ENCODE measurements around the gene GBX1. TPM values are rescaled to one million over a fixed set of nuclear protein-coding genes. Genes with fewer than 3 reads are reported as not detected.

GBX1 gene
- total RNA-seq, 1 experiment from 2014 or later = not detected

GRCh38 chr7:151173386-151174245, 6.1 kb upstream of the GBX1 start:
- Histone ChIP-seq H4K20me1 (ENCODE audit: insufficient read depth, low read depth, low read length) (no peaks in the 10 kb centered on the region), H2AFZ (ENCODE audit: low read length) (no peak overlapping the region), H3K27me3 (ENCODE audit: low read length) (no peaks in the 10 kb centered on the region), H3K4me3 (ENCODE audit: low read length) (no peak overlapping the region), H3K9me2 (replicated peaks; ENCODE audit: insufficient read depth, low read length) (no peaks in the 10 kb centered on the region), H3K4me1 (ENCODE audit: low read length) (no peaks in the 10 kb centered on the region), H3K27ac (ENCODE audit: low read length) (no peak overlapping the region), H3K36me3 (ENCODE audit: insufficient read depth, low read length) (no peaks in the 10 kb centered on the region), H3K4me2 (ENCODE audit: low read depth, low read length, poor library complexity, severe bottlenecking) (no peak overlapping the region), H3K9me3 (ENCODE audit: low read length) (no peaks in the 10 kb centered on the region), H3K79me2 (ENCODE audit: low read length) (no peaks in the 10 kb centered on the region), H3K9ac (ENCODE audit: low read length) (no peak overlapping the region)
- DNase-seq = no peak

DNA sequence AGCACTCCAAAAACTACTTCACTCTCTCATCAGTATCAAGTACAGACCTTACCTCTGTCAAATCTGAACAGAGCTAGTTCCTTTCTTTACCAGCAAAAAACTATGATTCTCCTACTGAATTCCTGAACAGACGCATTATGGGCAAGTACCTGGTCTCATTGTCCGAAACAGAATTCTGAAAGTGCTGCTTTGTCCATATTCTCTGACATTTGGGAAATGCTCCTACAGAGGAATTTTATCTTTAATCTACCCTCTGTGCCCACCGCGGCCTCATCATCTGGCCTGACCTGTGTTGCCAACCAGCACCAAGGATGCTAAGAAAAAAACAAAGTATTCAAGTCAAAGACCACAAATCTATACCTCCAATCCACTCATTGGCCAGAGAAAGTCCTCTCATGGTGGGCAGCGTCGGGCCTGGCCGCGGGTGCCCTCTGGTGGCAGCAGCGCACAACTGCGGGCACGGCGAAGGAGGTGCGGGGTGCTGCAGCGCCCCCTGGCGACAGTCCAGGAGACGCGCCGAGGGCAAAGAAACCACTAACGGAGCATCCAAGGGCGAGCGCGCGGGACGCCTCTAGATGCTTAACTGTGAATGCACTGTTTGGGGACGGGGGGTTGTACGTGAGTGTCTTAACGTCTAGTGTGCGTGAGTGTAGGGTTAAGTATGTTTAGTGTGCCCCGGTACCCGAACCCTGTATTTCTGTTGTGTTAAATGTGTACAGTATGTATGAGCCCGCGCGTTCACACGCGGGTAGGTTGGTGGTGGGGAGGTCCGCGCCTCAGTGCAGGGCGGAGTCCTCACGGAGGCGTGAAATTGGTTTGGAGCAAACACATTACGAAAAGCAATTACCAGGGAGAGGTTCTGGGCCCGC, 5.0 kb upstream of the GBX1 start:
- no peaks in the 10 kb centered on the region for H3K9me2 ChIP-seq (replicated peaks; ENCODE audit: insufficient read depth, low read length)
- no peak overlapping the region for H3K4me2 ChIP-seq (ENCODE audit: low read depth, low read length, poor library complexity, severe bottlenecking)
- no peak overlapping the region for H2AFZ ChIP-seq (ENCODE audit: low read length)
- H3K4me3 ChIP-seq (ENCODE audit: low read length) = no peak overlapping the region
- no peaks in the 10 kb centered on the region for H3K36me3 ChIP-seq (ENCODE audit: insufficient read depth, low read length)
- no peaks in the 10 kb centered on the region for H3K79me2 ChIP-seq (ENCODE audit: low read length)
- no peaks in the 10 kb centered on the region for H4K20me1 ChIP-seq (ENCODE audit: insufficient read depth, low read depth, low read length)
- no peak overlapping the region for H3K9ac ChIP-seq (ENCODE audit: low read length)
- H3K9me3 ChIP-seq (ENCODE audit: low read length) = no peaks in the 10 kb centered on the region
- peak; percentile 84 for DNase-seq
- no peak overlapping the region for H3K27ac ChIP-seq (ENCODE audit: low read length)
- H3K27me3 ChIP-seq (ENCODE audit: low read length) = no peaks in the 10 kb centered on the region
- no peaks in the 10 kb centered on the region for H3K4me1 ChIP-seq (ENCODE audit: low read length)

GRCh38 chr7:151168787-151169162, 1.3 kb upstream of the GBX1 start:
- no peak overlapping the region for H3K4me3 ChIP-seq (ENCODE audit: low read length)
- no peaks in the 10 kb centered on the region for H3K4me1 ChIP-seq (ENCODE audit: low read length)
- no peaks in the 10 kb centered on the region for H3K27me3 ChIP-seq (ENCODE audit: low read length)
- H3K9ac ChIP-seq (ENCODE audit: low read length) = no peak overlapping the region
- H2AFZ ChIP-seq (ENCODE audit: low read length) = no peak overlapping the region
- DNase-seq = no peak
- no peaks in the 10 kb centered on the region for H3K9me3 ChIP-seq (ENCODE audit: low read length)
- no peaks in the 10 kb centered on the region for H3K9me2 ChIP-seq (replicated peaks; ENCODE audit: insufficient read depth, low read length)
- no peaks in the 10 kb centered on the region for H3K79me2 ChIP-seq (ENCODE audit: low read length)
- H3K36me3 ChIP-seq (ENCODE audit: insufficient read depth, low read length) = no peaks in the 10 kb centered on the region
- H3K4me2 ChIP-seq (ENCODE audit: low read depth, low read length, poor library complexity, severe bottlenecking) = no peak overlapping the region
- H3K27ac ChIP-seq (ENCODE audit: low read length) = no peak overlapping the region
- H4K20me1 ChIP-seq (ENCODE audit: insufficient read depth, low read depth, low read length) = no peaks in the 10 kb centered on the region

GRCh38 chr7:151168003-151168786, 701 bp upstream of the GBX1 start:
- H3K79me2 ChIP-seq (ENCODE audit: low read length) = no peaks in the 10 kb centered on the region
- H3K27me3 ChIP-seq (ENCODE audit: low read length) = no peaks in the 10 kb centered on the region
- no peak for DNase-seq
- no peak overlapping the region for H3K27ac ChIP-seq (ENCODE audit: low read length)
- no peak overlapping the region for H3K9ac ChIP-seq (ENCODE audit: low read length)
- H4K20me1 ChIP-seq (ENCODE audit: insufficient read depth, low read depth, low read length) = no peaks in the 10 kb centered on the region
- no peaks in the 10 kb centered on the region for H3K9me2 ChIP-seq (replicated peaks; ENCODE audit: insufficient read depth, low read length)
- H3K9me3 ChIP-seq (ENCODE audit: low read length) = no peaks in the 10 kb centered on the region
- H3K4me3 ChIP-seq (ENCODE audit: low read length) = no peak overlapping the region
- H3K4me1 ChIP-seq (ENCODE audit: low read length) = no peaks in the 10 kb centered on the region
- H3K4me2 ChIP-seq (ENCODE audit: low read depth, low read length, poor library complexity, severe bottlenecking) = no peak overlapping the region
- H3K36me3 ChIP-seq (ENCODE audit: insufficient read depth, low read length) = no peaks in the 10 kb centered on the region
- no peak overlapping the region for H2AFZ ChIP-seq (ENCODE audit: low read length)

- H2AFZ ChIP-seq (ENCODE audit: low read length) = no peak overlapping the region
- H3K27me3 ChIP-seq (ENCODE audit: low read length) = no peaks in the 10 kb centered on the region
- no peak overlapping the region for H3K27ac ChIP-seq (ENCODE audit: low read length)
- no peaks in the 10 kb centered on the region for H3K4me1 ChIP-seq (ENCODE audit: low read length)
- DNase-seq = no peak
- no peaks in the 10 kb centered on the region for H4K20me1 ChIP-seq (ENCODE audit: insufficient read depth, low read depth, low read length)
- H3K79me2 ChIP-seq (ENCODE audit: low read length) = no peaks in the 10 kb centered on the region
- no peaks in the 10 kb centered on the region for H3K9me2 ChIP-seq (replicated peaks; ENCODE audit: insufficient read depth, low read length)
- no peak overlapping the region for H3K4me2 ChIP-seq (ENCODE audit: low read depth, low read length, poor library complexity, severe bottlenecking)
- H3K9me3 ChIP-seq (ENCODE audit: low read length) = no peaks in the 10 kb centered on the region
- no peak overlapping the region for H3K4me3 ChIP-seq (ENCODE audit: low read length)
- no peak overlapping the region for H3K9ac ChIP-seq (ENCODE audit: low read length)
- no peaks in the 10 kb centered on the region for H3K36me3 ChIP-seq (ENCODE audit: insufficient read depth, low read length)
These were observed 781 bp downstream of the GBX1 start for GRCh38 chr7:151166629-151167196.

- no peaks in the 10 kb centered on the region for H3K4me1 ChIP-seq (ENCODE audit: low read length)
- H3K27ac ChIP-seq (ENCODE audit: low read length) = no peak overlapping the region
- H3K4me3 ChIP-seq (ENCODE audit: low read length) = no peak overlapping the region
- H3K4me2 ChIP-seq (ENCODE audit: low read depth, low read length, poor library complexity, severe bottlenecking) = no peak overlapping the region
- H4K20me1 ChIP-seq (ENCODE audit: insufficient read depth, low read depth, low read length) = no peaks in the 10 kb centered on the region
- H2AFZ ChIP-seq (ENCODE audit: low read length) = no peak overlapping the region
- H3K9me3 ChIP-seq (ENCODE audit: low read length) = no peaks in the 10 kb centered on the region
- H3K36me3 ChIP-seq (ENCODE audit: insufficient read depth, low read length) = no peaks in the 10 kb centered on the region
- no peaks in the 10 kb centered on the region for H3K9me2 ChIP-seq (replicated peaks; ENCODE audit: insufficient read depth, low read length)
- no peak for DNase-seq
- H3K79me2 ChIP-seq (ENCODE audit: low read length) = no peaks in the 10 kb centered on the region
- H3K27me3 ChIP-seq (ENCODE audit: low read length) = no peaks in the 10 kb centered on the region
- H3K9ac ChIP-seq (ENCODE audit: low read length) = no peak overlapping the region
These were observed 5.7 kb downstream of the GBX1 start for GRCh38 chr7:151161757-151162156.

- Histone ChIP-seq H3K36me3 (ENCODE audit: insufficient read depth, low read length) (no peaks in the 10 kb centered on the region), H3K4me2 (ENCODE audit: low read depth, low read length, poor library complexity, severe bottlenecking) (no peak overlapping the region)
- DNase-seq = no peak
These were observed 9.7 kb downstream of the GBX1 start for GRCh38 chr7:151157645-151158329.

More at GRCh38 chr7:151157645-151158329, 9.7 kb downstream of the GBX1 start:
- Histone ChIP-seq H3K79me2 (ENCODE audit: low read length) (no peaks in the 10 kb centered on the region), H3K27ac (ENCODE audit: low read length) (no peak overlapping the region), H3K4me1 (ENCODE audit: low read length) (no peaks in the 10 kb centered on the region), H3K9ac (ENCODE audit: low read length) (no peak overlapping the region), H4K20me1 (ENCODE audit: insufficient read depth, low read depth, low read length) (no peaks in the 10 kb centered on the region), H3K9me2 (replicated peaks; ENCODE audit: insufficient read depth, low read length) (no peaks in the 10 kb centered on the region), H2AFZ (ENCODE audit: low read length) (no peak overlapping the region), H3K27me3 (ENCODE audit: low read length) (no peaks in the 10 kb centered on the region), H3K9me3 (ENCODE audit: low read length) (no peaks in the 10 kb centered on the region), H3K4me3 (ENCODE audit: low read length) (no peak overlapping the region)

Data from Karpas-422 (cell line).